ENCODE data around the gene SLIT3.

DNA sequence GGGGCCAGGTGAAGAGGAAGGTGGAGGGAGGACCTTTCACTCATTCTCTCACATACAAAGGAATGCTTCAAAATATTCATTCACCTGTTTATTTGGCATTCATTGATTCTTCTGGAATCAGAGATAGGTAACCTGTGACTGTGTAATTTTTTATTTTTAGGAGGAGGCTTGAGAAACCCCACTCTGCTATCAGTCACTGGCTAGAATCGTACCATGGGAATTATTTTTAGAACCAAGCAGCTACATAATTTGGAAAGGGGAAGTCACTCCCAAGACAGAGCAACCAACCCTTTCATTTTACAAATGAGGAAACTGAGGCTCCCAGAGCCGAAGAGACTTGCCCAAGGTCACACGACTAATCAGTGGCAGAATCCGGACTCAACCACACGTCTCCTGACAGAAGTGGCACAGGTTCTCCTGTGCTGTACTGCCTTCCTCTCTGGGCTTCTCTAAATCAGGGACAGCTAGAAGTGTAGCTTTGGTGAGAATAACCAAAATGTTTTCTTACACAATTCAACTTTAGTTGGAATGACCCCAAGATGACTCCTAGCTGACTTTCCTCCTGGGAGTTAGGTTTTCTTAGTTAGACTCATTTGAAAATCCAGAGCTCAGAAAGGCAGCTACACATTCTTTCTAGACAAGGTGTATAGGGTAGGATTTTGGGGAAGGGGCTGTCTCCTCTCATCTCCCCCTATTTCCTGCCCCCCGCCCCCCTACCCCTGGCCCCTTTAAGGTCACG is 457.5 kb downstream of the SLIT3 start:
- TF ChIP-seq, protein P1, sequence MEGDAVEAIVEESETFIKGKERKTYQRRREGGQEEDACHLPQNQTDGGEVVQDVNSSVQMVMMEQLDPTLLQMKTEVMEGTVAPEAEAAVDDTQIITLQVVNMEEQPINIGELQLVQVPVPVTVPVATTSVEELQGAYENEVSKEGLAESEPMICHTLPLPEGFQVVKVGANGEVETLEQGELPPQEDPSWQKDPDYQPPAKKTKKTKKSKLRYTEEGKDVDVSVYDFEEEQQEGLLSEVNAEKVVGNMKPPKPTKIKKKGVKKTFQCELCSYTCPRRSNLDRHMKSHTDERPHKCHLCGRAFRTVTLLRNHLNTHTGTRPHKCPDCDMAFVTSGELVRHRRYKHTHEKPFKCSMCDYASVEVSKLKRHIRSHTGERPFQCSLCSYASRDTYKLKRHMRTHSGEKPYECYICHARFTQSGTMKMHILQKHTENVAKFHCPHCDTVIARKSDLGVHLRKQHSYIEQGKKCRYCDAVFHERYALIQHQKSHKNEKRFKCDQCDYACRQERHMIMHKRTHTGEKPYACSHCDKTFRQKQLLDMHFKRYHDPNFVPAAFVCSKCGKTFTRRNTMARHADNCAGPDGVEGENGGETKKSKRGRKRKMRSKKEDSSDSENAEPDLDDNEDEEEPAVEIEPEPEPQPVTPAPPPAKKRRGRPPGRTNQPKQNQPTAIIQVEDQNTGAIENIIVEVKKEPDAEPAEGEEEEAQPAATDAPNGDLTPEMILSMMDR (IDR thresholded peaks at IDR 0.05; ENCODE audit: low read depth, low read length), result no peak
- no peak for TF ChIP-seq EZH2phosphoT487 (IDR thresholded peaks at IDR 0.05; ENCODE audit: low read depth)
